NK-92 (cell line): ENCODE measurements around the gene PNLIPRP2.

Experiments used
- DNase-seq: peaks from one replicate; lab custom pipeline; 2025; ENCODE audit not compliant: unreplicated experiment; lab: John Stamatoyannopoulos, UW

PNLIPRP2 gene

DNA sequence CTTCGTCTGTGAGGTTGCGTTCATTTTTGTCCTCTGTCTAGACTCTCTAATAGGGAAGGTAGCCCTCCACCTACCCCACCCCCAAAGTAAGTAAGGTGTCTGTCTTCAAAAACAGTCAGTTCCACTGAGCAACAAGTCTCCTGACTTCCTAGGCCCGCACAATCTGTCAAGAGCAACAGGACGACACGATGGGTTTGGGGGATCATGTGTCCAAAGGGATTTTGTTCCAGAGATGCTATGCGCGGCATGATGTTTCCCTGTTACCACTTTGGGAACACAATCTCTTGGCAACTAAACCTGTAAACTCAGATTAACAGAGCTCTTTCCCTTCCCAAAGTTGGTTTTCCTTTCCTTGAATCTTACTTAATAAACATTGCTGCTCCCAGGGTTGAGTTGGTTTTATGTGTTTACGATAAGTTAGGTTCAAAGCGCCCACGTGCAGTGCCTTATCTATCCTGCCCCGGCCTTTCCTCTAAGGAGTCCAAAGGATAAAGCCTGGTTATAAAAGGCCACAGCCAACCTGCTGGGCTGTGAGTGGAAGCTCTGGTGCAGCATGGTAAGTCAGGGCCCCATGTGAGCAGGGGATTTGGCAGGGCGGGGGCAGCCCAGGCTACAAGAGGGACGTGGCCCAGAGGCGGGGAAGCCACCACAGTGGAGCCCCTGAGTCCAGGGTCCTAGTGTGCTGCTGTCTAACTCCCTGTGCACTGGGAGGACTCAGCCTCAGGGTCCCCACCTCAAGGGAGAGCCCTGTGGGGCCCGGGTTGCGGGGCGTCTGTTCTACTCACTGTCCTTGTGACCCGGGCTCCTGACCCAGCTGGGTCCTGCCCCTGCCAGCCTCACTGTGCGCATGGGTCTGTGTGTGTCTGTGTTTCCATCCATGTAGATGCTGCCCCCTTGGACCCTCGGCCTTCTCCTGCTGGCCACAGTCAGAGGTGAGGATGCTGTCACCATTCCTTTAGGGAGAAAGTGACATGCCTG, at the start of gene PNLIPRP2:
Gene PNLIPRP2 (plus strand): TSS at position 531 of the 978 bp plus-strand sequence.
- DNase-seq: no peak

DNA sequence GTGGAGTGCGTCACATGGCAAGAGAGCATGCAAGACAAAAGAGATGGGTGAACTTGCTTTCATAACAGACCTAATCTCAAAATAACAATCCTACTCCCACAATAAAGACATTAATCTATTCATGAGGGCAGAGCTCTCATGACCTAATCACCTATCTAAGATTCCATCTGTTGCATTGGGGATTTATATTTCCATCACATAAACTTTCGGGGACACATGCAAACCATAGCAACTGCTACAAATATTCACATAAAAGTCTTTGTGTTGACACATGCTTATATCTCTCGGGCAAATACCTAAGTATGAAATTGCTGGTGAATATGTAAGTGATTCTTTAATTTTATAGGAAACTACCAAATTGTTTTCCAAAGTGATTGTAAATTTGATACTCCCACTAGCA, 46.0 kb upstream of the PNLIPRP2 start:
- DNase-seq: no peak

DNA sequence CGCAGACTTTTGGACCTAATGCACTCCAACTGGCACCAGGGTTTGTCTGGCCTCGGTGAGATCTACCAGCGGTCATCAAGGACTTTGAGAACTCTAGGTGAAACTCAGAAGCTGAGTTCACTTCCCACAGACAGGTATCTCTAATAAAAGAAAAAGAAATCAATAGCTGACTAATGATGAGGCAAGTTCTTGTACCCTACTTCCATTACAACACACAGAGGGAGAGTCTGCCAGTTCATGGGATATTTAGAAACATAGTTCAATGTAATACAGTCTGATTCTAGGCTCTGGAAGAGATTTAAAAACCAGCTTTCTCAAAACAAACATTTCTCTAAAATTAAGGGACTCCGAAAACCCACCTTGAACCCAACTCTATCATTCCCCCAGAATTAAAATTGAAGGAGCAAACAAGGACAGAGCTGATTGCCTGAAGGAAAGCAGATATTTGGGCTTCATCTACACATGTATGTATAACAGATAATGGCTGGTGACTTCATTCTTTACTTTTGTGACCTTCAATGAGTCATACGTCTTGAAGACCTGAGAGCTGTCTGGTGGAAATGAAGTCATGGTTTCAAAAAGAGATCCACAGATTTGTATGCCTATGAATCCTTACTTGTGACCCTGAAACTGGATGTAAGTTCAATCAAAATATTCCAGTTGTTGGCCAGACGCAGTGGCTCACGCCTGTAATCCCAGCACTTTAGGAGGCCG, 32.7 kb upstream of the PNLIPRP2 start:
- no peak for DNase-seq

DNA sequence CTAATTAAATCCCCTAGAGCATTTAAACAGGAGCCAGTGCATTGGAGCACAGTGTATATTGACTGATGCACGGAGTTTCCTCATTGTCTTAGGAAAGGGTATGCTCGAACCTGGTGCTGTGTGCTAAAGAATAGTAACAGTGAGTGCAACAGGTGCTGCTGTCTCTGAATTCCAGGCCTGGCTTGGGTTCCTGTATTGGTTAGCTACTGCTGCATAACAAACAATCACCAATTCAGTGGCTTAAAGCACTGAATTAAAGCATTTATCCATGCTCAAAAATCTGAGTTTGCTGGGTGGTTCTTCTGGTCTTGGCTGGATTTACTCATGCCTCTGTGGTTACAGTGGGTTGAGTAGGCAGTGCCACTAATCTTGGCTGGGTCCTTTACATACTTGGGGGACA, 31.8 kb upstream of the PNLIPRP2 start:
- DNase-seq: no peak

DNA sequence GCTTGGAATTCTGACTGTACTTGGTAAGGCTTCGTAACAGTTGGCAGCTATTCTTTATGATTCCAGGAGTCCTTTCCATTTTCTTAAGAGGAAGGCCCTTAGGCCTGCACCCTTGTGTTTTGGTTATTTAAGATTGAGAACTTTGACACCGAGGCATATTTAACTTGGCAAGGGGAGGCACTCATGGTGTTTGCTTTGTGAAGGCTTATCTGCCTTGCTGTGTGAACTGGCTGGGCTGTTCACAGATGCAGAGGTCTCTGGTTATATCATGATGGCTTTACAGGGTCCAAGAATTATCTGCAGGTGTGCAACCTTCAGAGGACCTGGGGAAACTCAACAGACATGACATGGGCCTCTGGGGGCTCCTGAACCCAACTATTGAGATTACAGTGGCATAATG, 30.8 kb upstream of the PNLIPRP2 start:
- no peak for DNase-seq

DNA sequence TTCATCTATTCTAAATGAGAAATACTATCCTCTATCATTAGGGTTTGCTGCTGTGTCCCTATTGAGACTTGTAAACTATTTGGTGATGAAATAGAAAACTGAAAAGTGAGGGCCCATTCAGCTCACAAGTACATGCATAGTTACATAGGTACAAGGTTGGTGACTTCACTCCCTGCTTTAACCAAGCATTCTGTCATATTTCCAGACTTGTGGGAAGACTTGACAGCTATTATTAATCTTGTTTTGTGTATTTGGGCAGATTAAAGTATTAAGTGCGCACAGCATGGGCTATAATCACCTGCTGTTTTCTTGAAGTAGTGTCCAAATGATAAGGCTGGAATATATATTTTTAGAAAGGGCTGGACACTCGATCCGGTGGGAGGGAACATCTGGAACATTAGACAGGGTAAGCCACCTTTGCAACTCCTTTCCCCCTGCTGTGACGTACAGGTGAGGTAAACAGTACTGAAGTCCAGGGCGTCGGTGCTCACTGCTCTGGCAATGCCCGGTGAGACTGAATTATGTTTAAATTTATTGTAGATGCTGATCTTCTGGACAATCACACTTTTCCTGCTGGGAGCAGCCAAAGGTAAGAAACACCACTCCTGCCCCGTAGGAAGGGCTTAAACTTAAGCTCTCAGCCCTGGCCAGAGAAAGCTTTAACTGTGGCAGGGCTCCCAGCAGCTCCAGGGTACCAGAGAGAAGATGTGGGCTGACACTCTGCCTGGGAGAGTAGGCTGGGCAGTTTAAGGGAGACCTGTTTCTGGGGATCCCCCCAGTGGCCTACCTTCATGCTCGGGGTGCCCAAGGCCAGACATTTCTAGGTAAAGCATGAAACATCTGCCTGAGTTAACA, 29.9 kb upstream of the PNLIPRP2 start, which contains the start of gene PNLIPRP1:
Gene PNLIPRP1 (plus strand): TSS at position 370 of the 855 bp plus-strand sequence. CDS start 171 bp downstream, at position 541.
- no peak for DNase-seq

GRCh38 chr10:116593139-116593740, 27.5 kb upstream of the PNLIPRP2 start:
- no peak for DNase-seq

DNA sequence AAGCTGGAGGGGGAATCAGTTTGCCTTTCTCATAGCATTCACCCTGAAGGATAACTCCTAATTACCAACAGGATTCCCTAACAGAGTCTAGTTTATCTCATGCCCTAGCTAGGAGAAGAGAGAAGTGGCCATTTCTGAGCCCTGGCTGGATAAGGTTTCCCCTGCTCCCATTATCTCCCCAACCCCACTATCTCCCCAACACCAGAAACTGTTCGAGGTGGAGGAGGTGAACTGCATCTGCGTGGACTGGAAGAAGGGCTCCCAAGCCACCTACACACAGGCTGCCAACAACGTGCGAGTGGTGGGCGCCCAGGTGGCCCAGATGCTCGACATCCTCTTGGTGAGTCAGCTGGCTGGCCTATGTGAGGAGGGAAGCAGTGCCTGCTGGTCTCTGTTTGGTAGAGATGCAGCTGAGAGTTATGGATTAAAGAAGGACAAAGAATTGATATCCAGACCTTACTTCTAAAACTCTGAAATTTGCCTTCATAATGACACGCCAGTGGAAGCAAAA, 26.2 kb upstream of the PNLIPRP2 start:
- no peak for DNase-seq

DNA sequence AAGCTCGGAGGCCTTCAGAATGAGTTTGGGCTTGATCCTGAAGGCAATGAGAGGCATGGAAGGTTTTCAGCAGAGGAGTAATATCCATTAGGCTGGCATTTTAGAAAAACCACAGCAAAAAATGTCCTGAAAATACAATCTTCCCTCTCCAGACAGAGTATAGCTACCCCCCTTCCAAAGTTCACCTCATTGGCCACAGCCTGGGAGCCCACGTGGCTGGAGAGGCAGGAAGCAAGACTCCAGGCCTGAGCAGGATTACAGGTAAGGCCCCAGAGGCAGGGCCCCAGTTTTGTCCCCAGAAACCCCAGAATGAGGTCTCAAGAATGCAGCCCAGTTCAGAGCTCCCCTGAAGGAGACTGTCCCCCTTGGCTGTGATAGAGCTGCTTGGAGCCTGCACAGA, 24.7 kb upstream of the PNLIPRP2 start:
- DNase-seq: no peak

DNA sequence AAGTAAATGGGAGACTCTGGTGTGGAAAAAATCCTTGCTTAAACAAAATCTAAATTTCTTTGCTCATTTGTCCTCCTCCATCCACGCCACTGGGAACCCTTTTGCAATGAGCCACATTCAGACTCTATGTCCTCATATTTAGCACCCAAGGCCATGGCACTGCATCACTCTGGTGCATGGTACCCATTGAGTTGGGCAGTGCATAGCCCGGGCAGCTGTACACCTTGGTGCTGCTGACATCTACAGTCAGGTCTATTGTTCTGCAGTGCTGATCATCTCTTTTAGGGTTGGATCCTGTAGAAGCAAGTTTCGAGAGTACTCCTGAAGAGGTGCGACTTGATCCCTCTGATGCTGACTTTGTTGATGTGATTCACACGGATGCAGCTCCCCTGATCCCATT, 23.2 kb upstream of the PNLIPRP2 start:
- DNase-seq: no peak

DNA sequence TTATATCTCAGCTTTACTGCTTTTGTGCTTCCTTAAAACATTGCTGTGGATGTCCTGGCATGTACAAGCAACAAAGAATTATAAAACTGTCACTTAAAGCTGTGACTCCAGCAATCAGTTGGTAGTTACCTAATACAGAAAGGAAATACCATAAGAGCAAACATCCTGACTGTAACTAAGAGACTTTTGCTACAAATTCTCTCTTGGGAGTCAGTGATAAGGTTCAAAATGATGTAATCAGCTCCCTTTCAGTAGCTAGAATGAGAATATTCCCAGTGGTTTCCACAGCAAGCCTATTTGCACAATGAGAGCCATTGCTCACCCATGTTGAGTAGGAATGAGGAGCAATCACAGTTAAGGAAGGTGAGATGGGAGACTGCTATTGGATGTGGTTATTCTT, 22.4 kb upstream of the PNLIPRP2 start:
- no peak for DNase-seq

DNA sequence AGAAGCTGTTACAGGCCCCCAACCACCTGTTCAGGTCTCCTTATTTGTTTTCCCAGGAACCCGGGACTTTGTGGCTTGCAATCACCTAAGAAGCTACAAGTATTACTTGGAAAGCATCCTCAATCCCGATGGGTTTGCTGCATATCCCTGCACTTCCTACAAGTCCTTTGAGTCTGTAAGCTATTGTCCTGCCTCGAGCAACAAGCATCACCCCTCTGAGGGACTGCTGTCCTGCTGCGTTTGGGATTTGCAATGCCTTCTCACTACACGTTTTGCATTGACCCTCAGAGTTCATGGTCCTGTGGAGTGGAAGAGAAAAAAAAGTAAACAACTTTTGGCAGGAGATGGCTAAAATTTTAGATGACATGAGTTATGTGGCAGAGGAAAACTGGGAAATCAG, 20.8 kb upstream of the PNLIPRP2 start:
- DNase-seq: no peak

GRCh38 chr10:116602648-116603400, 17.9 kb upstream of the PNLIPRP2 start:
- DNase-seq: no peak

- DNase-seq: no peak
Observed at GRCh38 chr10:116606061-116606483, 14.7 kb upstream of the PNLIPRP2 start.

DNA sequence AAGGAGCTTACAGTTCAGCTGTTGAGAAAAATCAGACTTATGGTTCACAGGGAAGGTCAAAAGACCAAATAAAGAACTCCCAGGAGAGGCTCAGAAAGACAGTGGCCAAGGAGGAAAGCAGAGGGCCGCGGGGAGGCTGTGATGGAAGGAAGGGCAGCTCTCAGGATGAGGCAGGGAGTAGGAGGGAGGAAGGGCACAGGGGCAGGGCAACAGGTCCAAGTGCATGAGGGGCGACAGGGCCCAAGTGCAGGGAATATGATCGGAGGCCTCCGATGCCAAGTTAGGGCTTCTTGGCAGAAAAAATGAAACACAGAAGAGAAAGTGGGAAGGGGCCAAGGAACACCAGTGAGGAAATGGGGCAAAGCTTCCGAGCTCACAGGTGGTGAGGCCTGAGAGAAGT, 13.4 kb upstream of the PNLIPRP2 start:
- DNase-seq: no peak

- DNase-seq: no peak
Observed at GRCh38 chr10:116608686-116609594, 11.8 kb upstream of the PNLIPRP2 start.

GRCh38 chr10:116610443-116611152, 10.2 kb upstream of the PNLIPRP2 start:
- DNase-seq: no peak

- DNase-seq: no peak
Observed at GRCh38 chr10:116611153-116611545, 9.6 kb upstream of the PNLIPRP2 start.
